GM23338 (cell line): ENCODE results near the gene OR10AD1. TPM values are rescaled to one million over a fixed set of nuclear protein-coding genes. Genes with fewer than 3 reads are reported as not detected.
A peak's percentile ranks its signal among the peaks of the same experiment; 100 is the strongest.

Experiments
- ATAC-seq: fragments of 200-7000 bp; cut with Tn5 transposase; 3 replicates; pipeline ENCODE4 v1.9.1; 2020
- DNase-seq: peaks from one replicate; pipeline ENCODE4 v3.0.0-alpha.2; 2015; ENCODE audit warnings: low spot score
- H2AFZ ChIP-seq: fragments of 200-600 bp; sonication (generic); 2 replicates; pipeline ENCODE4 v1.8.0; 2016; ENCODE audit warnings: antibody characterized with exemption, mild to moderate bottlenecking, moderate library complexity
- H3F3A ChIP-seq: fragments of 200-600 bp; sonication (generic); replicated peaks from 2 replicates; pipeline ENCODE4 v1.8.0; 2017; ENCODE audit warnings: antibody characterized with exemption, mixed run types, low read depth
- H3K27ac ChIP-seq: fragments of 200-600 bp; sonication (generic); 2 replicates; pipeline ENCODE4 v1.6.1; 2016; ENCODE audit warnings: low read depth
- H3K27me3 ChIP-seq: fragments of 200-600 bp; sonication (generic); 2 replicates; pipeline ENCODE4 v1.8.0; 2016; ENCODE audit warnings: mild to moderate bottlenecking, mixed run types, moderate library complexity; ENCODE audit not compliant: insufficient read depth
- H3K36me3 ChIP-seq: fragments of 200-600 bp; sonication (generic); 2 replicates; pipeline ENCODE4 v1.8.0; 2016; ENCODE audit warnings: mild to moderate bottlenecking; ENCODE audit not compliant: insufficient read depth
- H3K4me1 ChIP-seq: fragments of 200-600 bp; sonication (generic); 2 replicates; pipeline ENCODE4 v1.8.0; 2016; ENCODE audit warnings: mild to moderate bottlenecking, moderate library complexity; ENCODE audit not compliant: insufficient read depth
- H3K4me2 ChIP-seq: fragments of 200-600 bp; sonication (generic); 2 replicates; pipeline ENCODE4 v1.7.1; 2017; ENCODE audit warnings: mixed run types
- H3K4me3 ChIP-seq: fragments of 200-600 bp; sonication (generic); 2 replicates; pipeline ENCODE4 v1.6.1; 2016; ENCODE audit warnings: mixed run types
- H3K79me2 ChIP-seq: fragments of 200-600 bp; sonication (generic); replicated peaks from 2 replicates; pipeline ENCODE4 v1.8.0; 2017; ENCODE audit warnings: mild to moderate bottlenecking; ENCODE audit not compliant: insufficient read depth
- H3K9me2 ChIP-seq: fragments of 200-600 bp; sonication (generic); 2 replicates; pipeline ENCODE4 v1.8.0; 2017; ENCODE audit not compliant: insufficient read depth
- H4K20me1 ChIP-seq: fragments of 200-600 bp; sonication (generic); replicated peaks from 2 replicates; pipeline ENCODE4 v1.8.0; 2017; ENCODE audit warnings: mild to moderate bottlenecking; ENCODE audit not compliant: insufficient read depth
- H3K27ac Mint-ChIP-seq: 2 replicates; pipeline ENCODE4 v1.8.0; 2020; ENCODE audit warnings: inconsistent platforms, mild to moderate bottlenecking, moderate library complexity, mixed read lengths
- H3K27me3 Mint-ChIP-seq: 3 replicates; pipeline ENCODE4 v1.8.0; 2022; ENCODE audit warnings: low read depth, mild to moderate bottlenecking, moderate library complexity, mixed read lengths, inconsistent platforms; ENCODE audit not compliant: insufficient read depth, poor library complexity
- H3K36me3 Mint-ChIP-seq: 3 replicates; pipeline ENCODE4 v1.8.0; 2021; ENCODE audit warnings: low read depth, mild to moderate bottlenecking, inconsistent platforms, moderate library complexity, mixed read lengths
- H3K4me1 Mint-ChIP-seq: 3 replicates; pipeline ENCODE4 v1.8.0; 2020; ENCODE audit warnings: mild to moderate bottlenecking, inconsistent platforms, mixed read lengths
- H3K4me3 Mint-ChIP-seq: 3 replicates; pipeline ENCODE4 v1.8.0; 2021; ENCODE audit warnings: moderate library complexity, mild to moderate bottlenecking, inconsistent platforms, mixed read lengths
- H3K9me3 Mint-ChIP-seq: 3 replicates; pipeline ENCODE4 v1.8.0; 2020; ENCODE audit warnings: moderate library complexity, mild to moderate bottlenecking, inconsistent platforms, mixed read lengths
- CREB1 ChIP-seq: fragments of 250-450 bp; sonication (Bioruptor Pico); IDR thresholded peaks from 2 replicates; pipeline ENCODE4 v1.5.0; 2020; ENCODE audit warnings: low read depth, mild to moderate bottlenecking, moderate library complexity
- STAT1 ChIP-seq: IDR thresholded peaks from one replicate; pipeline ENCODE4 v1.6.1; 2016; ENCODE audit warnings: antibody characterized with exemption; ENCODE audit not compliant: unreplicated experiment
- ZNF114 ChIP-seq: fragments of 250-450 bp; sonication (Bioruptor Pico); IDR thresholded peaks from 2 replicates; pipeline ENCODE4 v1.5.0; 2020; ENCODE audit warnings: mild to moderate bottlenecking, moderate library complexity
- ZNF462 ChIP-seq: fragments of 250-450 bp; sonication (Bioruptor Pico); IDR thresholded peaks from 2 replicates; pipeline ENCODE4 v1.5.0; 2020; ENCODE audit warnings: mild to moderate bottlenecking, moderate library complexity
- polyA plus RNA-seq: library from polyadenylated mRNA; unstranded; fragments of >200 nt; fragmentation: Nextera tagmentation; extraction: Ambion mirVana; gene quantifications from 2 replicates; pipeline ENCODE4 v1.2.1, GENCODE V29; 2016
- total RNA-seq: library from RNA; depleted of rRNA; stranded (reverse); fragments of >200 nt; shearing (Covaris generic); gene quantifications from 2 replicates; pipeline ENCODE4 v1.2.3, GENCODE V29; 2014

The OR10AD1 gene
- total and polyA plus RNA-seq, 2 experiments from 2014 or later = not detected

GRCh38 chr12:48175613-48176416 is 27.3 kb downstream of the OR10AD1 start:
- H3F3A ChIP-seq = no peaks in the 10 kb centered on the region
- peaks cover 31% of the 10 kb centered on the region for H3K4me1 Mint-ChIP-seq
- peaks cover 13% of the 10 kb centered on the region; the same call in 1 of the 2 replicates for H3K27me3 ChIP-seq
- H3K9me2 ChIP-seq = no peaks in the 10 kb centered on the region
- DNase-seq = peak; percentile 63
- ATAC-seq = peak; percentile 84
- peak overlapping the region; percentile 61 for H3K4me3 Mint-ChIP-seq
- H3K27ac ChIP-seq = peak overlapping the region; percentile 5
- peak overlapping the region; percentile 0; the same call in 1 of the 2 replicates for H2AFZ ChIP-seq
- H3K4me2 ChIP-seq = peak overlapping the region; percentile 39
- TF ChIP-seq CREB1 = no peak
- no peak for TF ChIP-seq ZNF462 (CRISPR knock-in tag)
- no peaks in the 10 kb centered on the region for H3K36me3 ChIP-seq
- H3K4me3 ChIP-seq = peak overlapping the region; percentile 26
- no peaks in the 10 kb centered on the region for H3K9me3 Mint-ChIP-seq
- H3K27me3 Mint-ChIP-seq = peaks cover 3% of the 10 kb centered on the region
- H3K27ac Mint-ChIP-seq = peak overlapping the region; percentile 76
- H3K36me3 Mint-ChIP-seq = no peaks in the 10 kb centered on the region
- peaks cover 20% of the 10 kb centered on the region for H3K4me1 ChIP-seq
- no peaks in the 10 kb centered on the region for H3K79me2 ChIP-seq
- H4K20me1 ChIP-seq = no peaks in the 10 kb centered on the region

GRCh38 chr12:48169011-48169410 is 34.1 kb downstream of the OR10AD1 start:
- Mint-ChIP-seq H3K4me3 (no peak overlapping the region), H3K27ac (no peak overlapping the region), H3K9me3 (no peaks in the 10 kb centered on the region), H3K4me1 (no peaks in the 10 kb centered on the region), H3K27me3 (no peaks in the 10 kb centered on the region), H3K36me3 (no peaks in the 10 kb centered on the region)
- Histone ChIP-seq H3K36me3 (no peaks in the 10 kb centered on the region), H3K4me3 (no peak overlapping the region), H3K4me1 (no peaks in the 10 kb centered on the region), H3K27me3 (no peaks in the 10 kb centered on the region), H2AFZ (no peak overlapping the region), H3K79me2 (no peaks in the 10 kb centered on the region), H3F3A (no peaks in the 10 kb centered on the region), H3K27ac (no peak overlapping the region), H3K9me2 (no peaks in the 10 kb centered on the region), H3K4me2 (no peak overlapping the region), H4K20me1 (no peaks in the 10 kb centered on the region)
- TF ChIP-seq ZNF114 (CRISPR knock-in tag) (no peak), STAT1 (no peak)
- ATAC-seq (no peak), DNase-seq (no peak)
